Stimulated activated CD4-positive, alpha-beta T cell treated with anti-CD3 and anti-CD28 coated beads, Interleukin-12 subunit alpha, Interleukin-12 subunit beta, amount 100 ng/mL, for 4 hours (primary cell): ENCODE data around the gene SRGAP3.

Experiments
- DNase-seq: peaks from one replicate; pipeline ENCODE4 v3.0.0-alpha.2; 2020

SRGAP3 gene

DNA sequence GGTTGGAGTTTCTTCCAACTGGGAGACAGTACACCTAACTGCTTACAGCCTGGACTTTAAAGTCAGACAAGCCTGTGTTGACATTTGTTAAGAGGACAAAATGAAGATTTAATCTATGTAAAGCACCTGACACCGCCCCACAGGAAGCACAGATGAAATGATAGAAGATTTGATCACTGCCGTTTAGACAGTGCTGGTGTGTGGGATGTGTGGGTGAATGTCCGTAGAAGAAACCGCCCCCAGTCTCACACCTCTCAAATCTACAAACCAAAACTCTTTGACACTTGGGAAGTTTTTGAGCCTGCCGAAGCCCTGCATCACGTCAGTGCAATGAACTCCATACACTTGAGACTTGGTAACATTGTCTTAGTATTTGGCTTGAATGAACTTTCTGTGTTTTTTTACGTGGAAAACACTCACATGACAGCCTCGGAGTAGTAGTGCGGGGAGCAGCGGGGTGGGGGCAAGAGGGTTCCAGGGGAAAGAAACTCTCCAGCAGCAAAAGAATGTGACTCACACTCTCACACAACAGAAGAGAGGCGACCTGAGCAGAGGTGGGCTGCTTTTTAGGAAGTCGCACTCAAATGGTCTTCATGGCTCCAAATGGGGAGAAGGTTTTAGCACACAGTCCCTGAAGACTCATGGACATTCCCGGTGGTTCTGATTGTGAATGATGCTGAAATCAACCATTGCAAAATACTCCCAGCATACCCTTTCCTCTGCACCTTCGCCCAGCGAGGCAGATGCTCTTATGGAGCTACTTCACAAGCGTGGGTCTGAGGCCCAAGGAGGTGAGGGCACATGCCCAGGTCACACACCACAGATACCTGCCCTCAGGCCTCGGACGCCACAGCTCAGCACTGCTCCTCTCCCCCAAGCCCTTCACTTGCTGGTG, 79.2 kb downstream of the SRGAP3 start:
- peak; percentile 21 for DNase-seq

DNA sequence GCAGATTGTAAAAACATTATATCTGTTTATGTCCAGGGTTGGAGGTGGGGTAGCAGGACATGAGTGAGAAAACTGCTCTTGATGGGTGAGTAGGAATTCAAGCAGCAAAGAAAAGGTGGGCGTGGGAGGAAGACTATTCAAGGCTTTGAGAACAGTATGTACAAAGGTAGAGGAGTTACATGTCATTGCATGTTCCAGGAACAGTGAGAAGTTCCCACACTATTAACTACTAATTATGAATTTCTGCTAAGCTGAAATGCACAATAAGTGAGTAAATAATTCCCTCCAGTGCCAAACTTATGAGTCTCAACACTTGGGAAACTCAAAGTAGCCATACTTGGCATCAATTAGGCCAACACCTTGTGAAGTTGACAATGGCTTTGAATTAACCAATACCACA, 80.1 kb downstream of the SRGAP3 start:
- no peak for DNase-seq

GRCh38 chr3:9168241-9168741, 81.2 kb downstream of the SRGAP3 start:
- DNase-seq, result peak; percentile 56

DNA sequence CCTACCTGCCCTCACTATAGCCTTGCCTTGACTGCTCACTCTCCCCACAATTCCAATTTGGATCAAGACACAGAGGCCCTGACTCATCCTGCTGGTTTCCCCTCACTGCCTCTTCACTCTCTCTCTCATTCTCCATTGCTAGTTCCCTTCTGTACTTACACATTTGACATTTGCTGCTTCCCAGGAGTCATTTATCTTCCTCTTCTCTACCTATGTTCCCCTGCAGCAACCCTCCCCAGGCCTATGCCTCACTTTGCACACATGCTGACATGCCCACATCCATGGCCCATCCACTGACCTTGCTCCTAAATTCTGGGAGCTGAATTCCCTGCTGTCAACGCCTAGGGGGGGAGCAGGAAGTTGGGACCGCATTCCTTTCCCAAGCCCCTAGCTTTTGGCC, 82.2 kb downstream of the SRGAP3 start:
- DNase-seq, result no peak

DNA sequence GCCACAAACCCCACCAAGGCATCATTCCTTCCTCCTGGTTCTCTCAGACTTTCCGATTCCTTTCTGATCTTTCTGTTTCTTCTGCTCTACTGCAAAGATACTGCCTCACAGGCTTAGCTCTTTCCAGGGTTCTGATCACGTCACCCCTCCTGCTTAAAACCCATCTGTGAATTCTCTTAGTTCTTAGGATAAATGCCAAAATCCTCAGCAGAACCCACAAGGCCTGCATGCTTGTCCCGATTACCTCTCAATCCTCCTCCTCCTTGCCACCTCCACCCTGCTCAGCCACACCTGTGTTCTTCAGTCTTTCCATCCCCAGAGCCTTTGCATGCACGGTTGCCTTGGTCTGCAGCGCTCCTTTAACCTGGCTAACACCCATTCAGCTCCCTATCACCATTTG, 84.0 kb downstream of the SRGAP3 start:
- no peak for DNase-seq

- no peak for DNase-seq
Measured at GRCh38 chr3:9163289-9163688, 86.2 kb downstream of the SRGAP3 start.

GRCh38 chr3:9161811-9162210, 87.6 kb downstream of the SRGAP3 start:
- no peak for DNase-seq

DNA sequence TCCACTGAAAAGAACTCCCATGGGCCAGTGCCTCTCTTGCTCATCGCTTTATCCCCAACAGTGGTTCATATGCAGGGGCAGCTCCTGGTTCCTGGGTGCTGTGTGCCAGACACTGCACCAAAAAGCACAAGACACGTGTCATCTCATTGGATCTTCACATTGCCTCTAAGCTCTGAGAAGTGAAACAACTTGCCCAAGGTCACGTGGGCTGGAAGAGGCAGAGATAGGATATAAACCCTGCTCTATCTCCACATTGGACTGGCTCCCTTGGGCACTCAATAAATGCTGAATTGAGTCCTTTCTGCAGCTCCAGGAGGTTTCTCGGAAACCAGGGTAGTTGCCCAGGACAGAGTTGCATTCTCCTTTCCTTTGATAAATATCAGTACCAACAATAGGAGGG, 88.1 kb downstream of the SRGAP3 start:
- DNase-seq, result no peak

- no peak for DNase-seq
Measured at GRCh38 chr3:9158865-9159630, 90.4 kb downstream of the SRGAP3 start.

DNA sequence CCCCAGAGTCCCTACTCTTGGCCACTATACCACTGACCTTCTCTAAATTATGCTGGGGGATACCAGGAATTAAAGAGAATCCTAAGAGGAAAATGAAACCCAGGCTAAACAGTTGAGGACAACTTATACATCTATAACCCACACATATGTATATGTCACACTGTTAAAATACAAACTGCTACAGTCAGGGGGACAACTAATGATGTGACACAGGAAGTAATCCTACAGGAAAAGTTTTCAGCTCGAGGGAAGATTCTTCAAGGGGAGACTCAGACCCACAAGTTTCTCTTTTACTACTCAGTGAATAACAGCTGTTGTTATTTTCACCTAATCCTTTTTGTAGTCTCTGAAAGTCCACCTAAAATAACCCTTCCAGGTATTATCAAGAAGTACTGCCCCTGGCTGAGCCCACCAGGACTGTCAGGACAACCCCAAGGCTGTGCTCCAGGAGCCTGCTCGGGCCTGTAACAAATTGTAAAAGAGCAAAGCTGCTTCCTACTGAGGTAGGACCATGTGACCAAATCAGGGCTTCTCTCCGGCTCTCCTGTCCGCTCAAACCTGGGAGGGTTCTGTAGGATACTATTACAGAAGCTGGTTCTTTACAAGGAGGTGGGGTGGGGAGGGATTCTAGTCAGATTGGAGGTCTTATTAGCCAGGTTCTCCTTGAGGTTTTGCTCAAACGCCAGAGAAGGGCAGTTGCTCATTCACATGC, 91.6 kb downstream of the SRGAP3 start:
- no peak for DNase-seq

DNA sequence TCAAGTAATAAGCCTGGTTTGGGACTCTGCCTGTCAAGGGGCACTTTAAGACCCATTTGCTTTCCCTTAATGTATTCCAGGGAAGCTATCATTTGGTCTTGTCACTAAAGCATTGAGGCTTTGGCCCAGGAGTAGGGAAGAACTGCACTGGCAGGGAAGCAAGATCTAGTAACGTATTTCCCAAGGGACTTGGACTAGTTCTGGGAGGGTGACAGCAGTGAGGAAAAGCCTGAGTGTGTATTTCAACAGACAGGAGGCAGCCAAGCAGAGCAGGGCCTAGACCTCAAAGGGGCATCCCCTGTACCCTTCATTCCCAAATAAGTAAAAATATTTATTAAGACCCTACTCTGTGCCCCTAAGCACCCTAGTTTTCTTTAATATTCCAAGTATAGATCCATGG, 92.8 kb downstream of the SRGAP3 start:
- DNase-seq, result no peak

DNA sequence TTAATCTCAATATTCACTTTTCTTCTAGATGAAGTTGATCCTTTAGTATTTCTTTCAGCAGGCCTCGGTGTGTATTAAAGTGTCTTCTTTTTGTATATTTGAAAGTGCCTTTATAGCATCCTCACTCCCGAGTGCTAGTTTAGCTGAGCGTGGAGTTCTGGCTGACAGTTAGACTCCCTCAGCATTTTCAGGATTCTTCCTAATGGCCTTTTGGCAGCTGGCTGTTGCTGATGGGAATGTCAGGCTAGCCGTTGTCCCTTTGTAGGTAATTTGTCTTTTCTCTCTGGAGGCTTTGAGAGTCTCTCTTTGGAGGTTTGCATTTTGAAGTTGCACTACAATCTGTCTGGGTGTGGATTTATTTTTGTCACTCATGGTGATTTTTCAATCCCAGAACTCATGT, 94.4 kb downstream of the SRGAP3 start:
- no peak for DNase-seq

DNA sequence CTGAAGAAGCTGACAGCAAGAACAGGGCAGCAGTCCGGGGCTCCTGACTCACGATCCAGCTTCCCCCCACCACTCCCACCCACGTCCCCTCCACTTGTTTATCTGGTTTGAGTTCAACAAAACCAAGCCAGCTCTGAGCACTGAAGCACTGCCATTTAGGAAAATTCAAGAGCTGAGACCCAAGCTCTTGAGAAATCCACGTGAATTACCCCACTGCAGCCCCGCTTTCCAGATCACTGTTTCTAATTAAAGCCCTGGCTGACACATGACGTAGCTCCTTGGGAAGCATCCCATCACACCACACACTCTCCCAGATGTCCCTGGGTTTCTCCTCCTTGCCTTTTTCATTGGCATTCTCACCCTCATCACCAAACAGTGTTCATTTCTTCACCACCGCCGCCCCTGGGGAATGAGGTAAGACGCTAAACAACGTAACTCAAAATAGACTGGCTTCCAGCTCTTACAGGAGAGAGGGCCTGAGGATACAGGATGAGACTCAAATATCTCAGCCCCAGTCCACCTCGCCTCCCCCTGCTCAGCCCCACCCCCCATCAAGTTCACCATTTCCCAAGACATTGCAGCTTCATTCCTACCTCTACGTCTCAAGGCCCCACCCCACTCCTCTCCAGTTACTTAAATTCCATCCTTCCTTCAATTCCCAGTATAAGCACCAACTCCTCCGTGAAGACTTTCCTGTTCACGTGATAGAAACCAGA, 95.4 kb downstream of the SRGAP3 start:
- DNase-seq, result no peak

- no peak for DNase-seq
Measured at GRCh38 chr3:9151240-9151639, 98.2 kb downstream of the SRGAP3 start.

GRCh38 chr3:9149566-9149965, 99.9 kb downstream of the SRGAP3 start:
- no peak for DNase-seq

DNA sequence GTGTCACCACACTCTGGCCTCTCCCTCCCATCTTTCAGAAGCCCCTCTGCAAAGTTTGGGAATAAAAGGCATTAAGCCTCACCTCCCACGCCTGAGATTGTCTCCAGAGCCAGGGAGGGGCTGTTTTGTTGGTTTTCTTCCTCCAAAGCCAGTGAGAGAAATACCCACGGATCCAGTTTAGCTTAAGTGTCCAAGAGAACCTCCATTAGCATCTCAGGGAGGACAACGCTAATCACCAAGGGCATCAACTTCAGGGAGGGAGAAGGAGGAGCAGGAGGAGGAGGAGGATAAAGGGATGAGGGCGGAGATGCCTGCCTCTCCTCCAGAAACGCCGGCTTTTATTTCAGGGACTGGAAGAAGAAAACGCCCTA, 101.6 kb downstream of the SRGAP3 start:
- no peak for DNase-seq

DNA sequence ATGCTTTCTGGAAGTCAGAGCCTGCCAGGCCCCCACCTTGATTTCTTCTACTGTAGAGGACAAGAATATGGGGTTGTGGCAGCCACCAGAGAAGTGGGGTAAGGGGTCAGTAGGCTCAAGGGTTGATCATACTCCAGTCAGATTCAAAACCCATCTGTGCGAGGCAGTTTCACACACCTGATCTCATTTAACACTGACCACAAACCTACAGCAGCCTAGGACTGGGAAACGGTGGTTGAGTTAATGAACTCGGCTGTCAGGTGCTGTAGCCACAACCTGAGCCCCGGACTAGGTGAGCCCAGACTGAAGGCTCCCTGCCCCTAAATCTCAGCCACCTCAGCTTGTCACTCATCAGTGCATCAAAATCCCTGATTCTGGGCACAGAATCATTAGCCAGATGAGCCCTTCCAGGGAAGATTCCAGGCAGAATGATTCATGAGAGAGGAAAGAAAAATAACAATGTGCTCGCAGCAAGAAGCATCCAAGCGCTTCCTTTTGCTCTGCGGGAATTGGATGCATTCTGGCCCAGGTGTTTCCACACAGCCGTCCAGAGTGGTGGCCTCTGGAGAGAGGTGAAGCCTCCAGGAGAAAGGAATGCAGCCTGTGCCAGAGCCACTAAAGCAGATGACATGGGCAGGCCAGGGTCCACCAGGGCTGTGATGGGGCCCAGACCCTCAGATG, 102.1 kb downstream of the SRGAP3 start:
- DNase-seq, result no peak

DNA sequence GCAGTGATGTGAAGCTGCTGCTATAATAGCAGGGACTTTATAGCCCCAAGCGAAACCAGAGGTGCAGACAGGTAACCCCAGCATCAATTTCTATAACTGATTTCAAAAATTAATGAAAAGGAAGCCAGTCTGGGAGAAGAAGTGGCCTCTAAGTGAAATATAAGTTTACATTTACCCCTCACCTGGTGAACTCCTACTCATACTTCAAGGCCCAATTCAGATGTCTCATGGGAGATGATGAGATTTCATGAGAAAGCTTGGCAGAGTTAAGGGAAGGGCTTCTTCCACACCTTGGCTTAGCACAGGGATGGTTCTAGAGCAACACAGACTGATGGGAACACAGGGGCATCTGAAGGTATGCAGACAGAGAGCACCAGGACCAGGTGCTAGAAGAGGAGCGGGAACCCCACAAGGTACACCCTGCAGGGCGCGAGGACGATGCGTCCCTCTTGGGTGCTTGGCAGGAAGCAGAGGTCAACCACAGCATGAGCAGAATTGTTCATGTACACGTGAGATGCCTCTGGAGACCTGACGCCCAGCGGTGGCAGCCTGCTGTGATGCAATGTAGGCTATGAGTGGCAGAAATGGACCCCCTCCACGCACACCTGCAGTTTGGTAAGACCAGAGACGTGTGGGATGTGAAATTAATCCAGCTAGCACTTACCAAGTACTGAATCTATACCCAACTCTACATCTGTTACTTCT, 102.9 kb downstream of the SRGAP3 start:
- DNase-seq, result no peak

- no peak for DNase-seq
Measured at GRCh38 chr3:9143184-9143583, 106.3 kb downstream of the SRGAP3 start.

- no peak for DNase-seq
Measured at GRCh38 chr3:9142362-9142761, 107.1 kb downstream of the SRGAP3 start.

DNA sequence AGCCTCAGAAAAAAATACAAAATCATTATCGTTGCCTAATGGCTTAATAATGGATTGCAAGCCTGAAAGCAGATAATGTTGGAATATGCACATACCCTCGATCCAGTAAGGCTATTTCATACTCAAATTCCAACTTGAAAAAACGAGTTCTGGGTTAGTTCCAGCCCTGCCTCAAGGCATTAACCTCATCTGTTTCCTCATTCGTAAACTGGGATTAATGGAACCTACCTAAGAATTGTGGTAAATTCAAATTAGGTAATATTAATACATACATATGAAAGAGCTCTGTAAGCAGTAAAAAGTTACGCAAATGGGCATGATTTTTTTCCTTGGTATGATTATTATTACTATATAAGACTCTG, 107.5 kb downstream of the SRGAP3 start:
- no peak for DNase-seq

GRCh38 chr3:9139366-9139765, 110.1 kb downstream of the SRGAP3 start:
- no peak for DNase-seq
